Bronchial smooth muscle cell (primary cell): ENCODE measurements around the gene ZNF837. TPM values are rescaled to one million over a fixed set of nuclear protein-coding genes. Genes with fewer than 3 reads are reported as not detected.

Experiments used
- total RNA-seq: library from RNA; depleted of rRNA; stranded (reverse); fragments of >200 nt; gene quantifications from 2 replicates; pipeline ENCODE4 v1.2.1, GENCODE V29; 2014

Gene ZNF837
- total RNA-seq = 1.2 and 2.0 TPM in 2 replicates

DNA sequence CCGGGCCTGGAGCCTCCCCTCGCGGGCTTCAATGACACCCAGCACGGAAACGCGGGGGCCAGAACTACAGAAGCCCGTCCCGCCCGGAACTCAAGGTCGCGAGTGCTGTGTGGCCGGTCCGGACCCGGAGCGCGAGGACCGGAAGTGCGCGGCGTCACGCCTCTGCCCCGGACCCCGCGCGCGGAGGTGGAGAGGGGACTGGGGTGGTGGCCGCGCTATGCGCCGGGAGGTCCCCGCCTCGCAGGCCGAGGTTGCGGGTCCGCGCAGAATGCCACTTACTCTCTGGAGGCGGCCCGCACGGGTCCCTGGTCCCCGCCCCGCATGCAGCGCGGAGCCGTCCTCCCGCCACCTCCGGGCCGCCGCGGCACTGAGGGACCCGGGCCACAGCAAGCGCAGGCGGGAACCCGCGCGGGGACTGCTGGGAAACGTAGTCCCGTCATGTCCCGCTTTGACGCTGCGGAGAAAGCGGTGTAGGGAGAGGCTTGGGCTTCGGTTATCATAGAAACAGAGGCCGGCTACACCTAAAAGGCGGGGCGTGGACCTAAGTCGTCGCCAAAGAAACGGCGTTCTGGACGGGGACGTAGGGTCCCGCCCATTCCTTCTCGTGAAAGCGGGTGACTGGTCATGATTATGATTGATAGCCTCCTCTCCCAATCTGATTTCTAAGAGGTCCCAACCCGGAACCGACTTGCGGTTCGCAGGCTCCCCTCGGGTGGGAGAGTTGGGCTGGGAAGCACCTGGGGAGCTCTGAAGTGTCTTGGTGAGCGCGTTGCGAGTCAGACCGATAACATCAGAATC is at the start of gene ZNF837:
ZNF837 (minus strand) TSS at position 369 of the 798 bp plus-strand sequence. CDS start 11,698 bp downstream, outside the sequence.

DNA sequence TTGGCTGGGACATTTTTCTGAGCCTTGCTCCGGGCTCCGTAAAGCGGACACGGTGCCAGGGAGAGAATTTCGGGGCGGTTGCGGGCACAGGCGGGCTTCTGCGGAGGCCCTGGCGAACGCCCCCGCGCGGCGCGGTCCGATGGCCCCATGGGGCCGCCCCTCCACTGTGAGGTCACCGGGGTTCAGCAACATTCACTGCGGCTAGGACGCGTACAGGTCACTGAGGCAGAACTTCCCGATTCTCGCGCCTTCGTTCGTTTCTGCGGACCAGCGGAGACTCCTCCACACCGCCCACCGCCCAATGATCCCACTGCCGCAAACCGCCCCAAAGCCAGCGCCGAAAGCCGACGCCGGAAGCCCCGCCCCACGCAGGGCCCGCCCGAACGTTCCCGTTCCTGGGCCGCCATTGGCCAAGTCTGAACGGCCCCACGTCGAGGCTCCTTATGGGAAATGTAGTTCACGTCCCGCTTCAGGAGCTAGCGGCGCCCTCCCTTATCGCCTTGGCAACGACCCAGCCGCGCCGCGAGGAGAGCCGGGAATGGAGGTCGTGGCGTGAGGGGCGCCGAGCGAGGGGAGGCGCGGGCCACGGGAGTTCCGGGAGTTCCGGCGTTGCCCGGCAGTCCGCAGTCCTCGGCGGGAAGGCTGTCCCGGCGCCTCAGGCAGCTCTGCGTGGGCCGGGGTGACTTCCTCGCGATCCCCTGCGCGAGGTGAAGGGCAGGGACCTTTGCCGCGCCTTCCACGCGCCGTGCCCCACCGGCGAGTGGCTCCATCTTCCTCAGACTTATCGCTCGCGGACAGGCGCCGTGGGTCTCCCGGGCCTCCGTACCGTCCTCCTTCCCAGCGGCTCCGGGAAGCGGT is 27.6 kb upstream of the ZNF837 start, which contains the start of gene ZNF584:
ZNF584 (plus strand) TSS at position 498 of the 858 bp plus-strand sequence. CDS start 499 bp downstream, outside the sequence.

DNA sequence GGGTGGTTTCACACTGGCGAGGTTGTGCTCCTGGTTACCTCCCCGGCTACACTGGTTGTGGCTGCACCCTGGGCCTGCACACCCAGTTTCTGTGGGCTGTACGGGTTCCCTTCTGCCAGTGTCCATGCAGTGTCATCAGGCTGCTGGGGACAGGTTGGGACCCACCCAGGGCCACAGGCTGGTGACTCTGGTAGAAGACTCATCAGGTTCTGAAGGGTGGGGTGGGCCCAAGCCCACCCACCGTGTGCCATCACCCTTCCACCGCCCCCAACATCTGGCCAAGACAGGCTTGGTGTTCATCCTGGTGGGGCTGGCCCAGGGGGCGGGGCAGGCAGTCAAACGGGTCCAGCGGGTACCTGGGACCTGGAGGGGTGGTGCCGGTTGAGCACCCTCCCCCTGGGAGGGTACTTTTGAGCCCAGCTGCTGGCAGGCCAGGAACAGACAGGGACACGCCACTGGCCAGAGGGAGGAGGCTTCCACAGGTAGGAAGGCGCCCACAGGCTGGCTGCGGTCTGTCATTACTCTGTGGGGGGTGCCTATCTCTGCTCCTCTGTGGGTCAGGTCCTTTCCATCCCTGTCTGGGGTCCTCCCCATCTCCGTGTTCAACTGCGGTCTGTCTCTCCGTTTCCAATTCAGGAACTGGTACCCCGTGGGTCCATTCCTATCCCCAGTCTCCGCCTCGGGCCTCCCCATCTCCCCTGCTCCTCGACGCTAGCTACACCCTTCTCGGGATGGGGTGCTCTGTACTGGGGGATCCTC is 14.6 kb upstream of the ZNF837 start, which contains the start of gene RNF225:
RNF225 (plus strand) TSS at position 437 of the 759 bp plus-strand sequence. CDS start 434 bp downstream, outside the sequence.

DNA sequence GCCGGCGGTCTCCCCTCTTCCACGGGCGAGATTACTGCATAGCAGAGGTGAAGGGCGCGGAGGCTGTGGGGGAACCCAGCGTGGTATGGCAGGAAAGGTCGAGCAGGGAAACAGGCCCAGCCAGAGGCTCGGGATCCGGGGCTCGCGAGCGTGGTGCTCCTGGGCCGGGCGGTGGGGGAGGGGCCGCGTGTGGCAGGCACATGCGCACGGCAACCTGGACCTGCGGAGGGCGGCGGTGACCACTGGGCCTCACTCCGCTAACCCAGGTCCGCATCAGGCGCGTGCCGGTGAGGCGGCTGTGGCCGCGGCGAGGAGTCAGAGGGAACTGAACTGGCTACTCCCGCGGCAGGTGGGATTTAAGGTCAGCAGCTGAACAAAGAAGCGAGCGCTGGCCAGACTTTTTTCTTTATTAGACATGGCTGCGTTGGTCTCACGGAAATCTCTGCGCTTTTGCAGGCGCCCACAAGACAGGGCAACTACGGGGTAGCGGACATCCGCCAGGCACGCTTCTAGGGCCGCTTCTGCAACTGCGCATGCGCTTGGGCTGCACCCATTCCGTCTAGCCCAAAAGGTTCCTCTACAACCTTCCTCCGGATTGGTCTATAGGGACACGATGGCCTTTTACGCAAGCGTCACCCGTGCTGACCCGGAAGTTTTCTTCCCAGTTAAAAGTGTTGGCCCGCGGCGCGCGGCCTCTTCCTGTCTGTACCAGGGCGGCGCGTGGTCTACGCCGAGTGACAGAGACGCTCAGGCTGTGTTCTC is 5.9 kb upstream of the ZNF837 start, which contains the start of gene RPS5:
RPS5 (plus strand) TSS at position 694 of the 762 bp plus-strand sequence. CDS start 869 bp downstream, outside the sequence.

DNA sequence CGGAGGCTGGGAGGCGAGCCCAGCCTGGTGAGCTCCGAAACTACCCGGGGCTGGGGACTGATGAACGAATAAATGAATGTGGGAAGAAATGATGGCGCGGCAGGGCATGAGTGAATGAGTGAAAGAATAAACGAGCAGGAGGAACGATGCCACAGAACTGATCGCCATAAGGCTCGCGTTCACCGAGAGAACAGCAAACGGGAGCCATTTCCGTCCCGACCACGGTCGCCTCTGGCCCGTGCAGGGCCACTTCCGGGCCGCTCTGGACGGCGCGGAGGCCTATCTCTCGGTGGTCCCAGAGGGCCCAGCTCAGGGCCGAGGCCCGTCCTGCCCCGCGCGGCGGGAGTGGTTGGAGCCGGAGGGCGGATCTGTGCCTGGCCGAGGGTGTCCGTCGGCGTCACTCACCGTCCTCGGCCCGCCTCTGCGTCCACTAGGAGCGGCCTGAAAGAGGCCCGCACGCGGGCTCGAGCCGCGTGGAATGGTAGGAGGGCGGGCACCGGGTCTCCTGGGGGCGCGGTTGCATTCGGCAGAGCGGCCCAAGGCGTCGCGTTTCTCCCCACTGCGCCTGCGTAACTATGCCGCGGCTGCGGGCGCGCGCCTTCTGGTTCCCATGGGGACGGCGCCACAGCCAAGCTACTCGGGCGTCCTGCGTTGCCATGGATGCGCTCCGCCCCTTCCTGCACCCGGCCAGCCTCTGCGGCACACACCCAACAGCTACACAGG is 18.4 kb downstream of the ZNF837 start, which contains the start of gene ZNF497:
ZNF497 (minus strand) TSS at position 480 of the 723 bp plus-strand sequence. CDS start 5,116 bp downstream, outside the sequence.

DNA sequence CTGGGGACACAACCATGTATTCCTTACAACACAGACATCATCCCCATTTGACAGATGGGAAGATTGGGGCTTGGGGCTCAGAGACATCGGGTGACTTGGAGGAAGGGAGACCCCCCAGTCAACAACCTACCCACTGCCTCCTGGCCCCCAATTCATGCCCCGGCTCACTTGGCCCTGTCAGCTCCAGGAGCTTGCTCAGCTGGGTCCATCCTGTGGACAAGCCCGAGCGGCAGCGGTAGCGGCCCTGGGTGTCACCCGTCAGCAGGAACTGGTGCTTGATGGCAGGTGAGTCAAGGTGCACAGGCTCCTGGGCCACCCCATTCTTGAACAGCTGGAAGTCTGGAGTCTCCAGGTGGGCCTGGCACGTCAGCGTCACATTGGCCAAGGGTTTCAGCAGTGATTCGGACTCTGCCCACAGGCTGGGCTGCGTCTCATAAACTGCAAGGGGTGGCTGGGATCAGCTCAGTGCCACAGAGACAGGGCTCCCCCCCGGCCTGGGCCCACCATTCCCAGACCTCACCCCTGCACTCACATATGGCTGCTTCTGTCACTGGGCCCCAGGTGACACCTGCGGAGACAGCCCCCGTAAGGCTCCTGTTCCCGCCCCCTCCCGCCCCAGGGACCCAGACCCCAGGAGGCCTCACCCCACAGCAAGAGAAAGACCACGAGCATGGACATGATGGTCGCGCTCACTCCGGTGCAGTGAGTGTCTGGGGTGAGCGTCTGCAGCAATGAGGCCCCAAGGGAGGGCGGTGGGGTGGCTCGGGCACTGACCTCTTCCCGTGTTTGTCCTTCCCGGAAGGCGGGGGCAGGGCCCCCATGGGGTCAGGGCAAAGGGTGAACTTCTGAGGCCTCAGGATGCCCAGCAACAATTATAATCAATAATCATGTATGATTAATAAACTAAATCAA is 27.8 kb downstream of the ZNF837 start, which contains the start of gene A1BG:
A1BG (minus strand) TSS at position 733 of the 912 bp plus-strand sequence; CDS start at position 678, 55 bp downstream.

DNA sequence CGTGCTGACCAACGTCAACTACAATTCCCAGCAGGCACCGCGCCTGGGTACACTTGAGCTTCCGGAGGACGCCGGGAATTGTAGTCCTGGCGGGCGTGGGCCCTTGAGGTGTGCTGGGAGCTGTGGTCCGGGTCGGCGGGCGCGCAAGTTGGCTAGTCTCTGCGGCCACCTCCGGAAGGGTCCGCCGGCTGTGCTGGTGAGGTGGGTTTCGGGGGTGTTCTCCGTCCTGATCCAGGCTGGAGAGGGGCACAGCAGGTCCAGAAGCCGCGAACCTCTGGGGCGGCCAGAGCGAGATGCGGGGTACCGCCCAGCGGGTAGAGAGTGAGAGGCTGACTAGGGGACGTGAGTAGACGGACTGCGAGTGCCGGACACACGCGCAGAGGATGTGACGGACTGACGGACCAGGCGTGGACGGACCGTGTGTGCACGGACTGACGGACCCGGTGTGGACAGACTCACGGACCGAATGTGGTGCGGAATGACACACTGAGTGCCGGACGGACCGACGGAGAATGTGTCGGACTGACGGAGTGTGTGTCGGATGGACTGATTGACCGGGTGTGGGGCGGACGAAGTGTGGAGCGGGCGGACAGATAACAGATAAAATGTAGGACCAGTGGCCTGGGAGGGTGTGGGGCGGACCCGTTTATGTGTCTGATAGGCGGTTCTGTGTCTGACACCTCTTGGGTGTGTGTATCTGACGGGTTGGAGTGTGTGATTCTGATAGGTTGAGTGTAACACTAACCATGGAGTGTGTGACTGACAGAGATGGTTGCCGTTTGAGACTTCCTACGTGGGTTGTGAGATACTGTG is 53.7 kb downstream of the ZNF837 start, which contains the start of gene ZSCAN22:
ZSCAN22 (plus strand) TSS at position 81 of the 813 bp plus-strand sequence. CDS start 7,809 bp downstream, outside the sequence.

Other genes with a start within 250 kb of the ZNF837 start
- gene ZNF329, start 230.2 kb downstream of the ZNF837 start, total RNA-seq = 13.2 and 13.4 TPM in 2 replicates
- gene ZNF274, start 198.0 kb downstream of the ZNF837 start, total RNA-seq = 13.0 and 16.4 TPM in 2 replicates
- gene ZNF544, start 152.1 kb downstream of the ZNF837 start, total RNA-seq = 25.5 TPM in 2 replicates
- gene ZNF8, start 102.1 kb downstream of the ZNF837 start, total RNA-seq = 2.2 and 2.7 TPM in 2 replicates
- 25.4 and 31.8 TPM in 2 replicates for gene ERVK3-1, start 75.7 kb downstream of the ZNF837 start, total RNA-seq
- 1.4 and 2.9 TPM in 2 replicates for gene ZSCAN22, start 54.0 kb downstream of the ZNF837 start, total RNA-seq
- gene A1BG, start 27.5 kb downstream of the ZNF837 start, total RNA-seq = 13.9 and 19.7 TPM in 2 replicates
- 0.79 and 1.7 TPM in 2 replicates for gene ZNF497, start 18.3 kb downstream of the ZNF837 start, total RNA-seq
- gene RPS5, start 6.2 kb upstream of the ZNF837 start, total RNA-seq = 2,454 and 4,367 TPM in 2 replicates
- 0.16 and 0.17 TPM in 2 replicates for gene RNF225, start 14.6 kb upstream of the ZNF837 start, total RNA-seq
- 12.6 and 12.7 TPM in 2 replicates for gene ZNF584, start 27.6 kb upstream of the ZNF837 start, total RNA-seq
- gene ZNF132, start 59.1 kb upstream of the ZNF837 start, total RNA-seq = 9.1 and 10.4 TPM in 2 replicates
- 8.0 and 11.3 TPM in 2 replicates for gene ZNF324B, start 70.6 kb upstream of the ZNF837 start, total RNA-seq
- 9.9 and 15.6 TPM in 2 replicates for gene ZNF324, start 86.0 kb upstream of the ZNF837 start, total RNA-seq
- gene ZNF446, start 95.3 kb upstream of the ZNF837 start, total RNA-seq = 6.0 and 8.5 TPM in 2 replicates
- 10.1 and 14.0 TPM in 2 replicates for gene SLC27A5, start 131.0 kb upstream of the ZNF837 start, total RNA-seq
- 5.8 and 7.2 TPM in 2 replicates for gene ZBTB45, start 138.8 kb upstream of the ZNF837 start, total RNA-seq
- 355 and 415 TPM in 2 replicates for gene TRIM28, start 163.0 kb upstream of the ZNF837 start, total RNA-seq
- gene CHMP2A, start 174.1 kb upstream of the ZNF837 start, total RNA-seq = 177 and 204 TPM in 2 replicates
- 69.5 and 80.7 TPM in 2 replicates for gene UBE2M, start 177.6 kb upstream of the ZNF837 start, total RNA-seq
- 12.8 and 19.1 TPM in 2 replicates for gene MZF1, start 192.3 kb upstream of the ZNF837 start, total RNA-seq